Glomerular visceral epithelial cell (primary cell): ENCODE measurements around the gene DLGAP3.

ENCODE experiments used
- DNase-seq: peaks from one replicate; pipeline ENCODE4 v3.0.0-alpha.2; 2016; ENCODE audit errors: extremely low spot score

The DLGAP3 gene

GRCh38 chr1:34865981-34866761 is 63.3 kb downstream of the DLGAP3 start:
- DNase-seq, result peak; percentile 76

- no peak for DNase-seq
Observed at GRCh38 chr1:34865573-34865972, 63.9 kb downstream of the DLGAP3 start.

GRCh38 chr1:34864759-34865158 is 64.7 kb downstream of the DLGAP3 start:
- DNase-seq, result no peak

GRCh38 chr1:34863501-34863900 is 65.9 kb downstream of the DLGAP3 start:
- no peak for DNase-seq

GRCh38 chr1:34859446-34860200 is 69.8 kb downstream of the DLGAP3 start, which contains the start of gene SMIM12:
SMIM12 (minus strand) TSS chr1:34859749; CDS start chr1:34855977, 3,772 bp downstream.
- DNase-seq, result peak; percentile 93

GRCh38 chr1:34858901-34859445 is 70.5 kb downstream of the DLGAP3 start:
- peak; percentile 13 for DNase-seq

- no peak for DNase-seq
Observed at GRCh38 chr1:34856697-34857096, 72.8 kb downstream of the DLGAP3 start.

GRCh38 chr1:34852677-34853217 is 76.7 kb downstream of the DLGAP3 start:
- DNase-seq, result peak; percentile 93

- peak; percentile 50 for DNase-seq
Observed at GRCh38 chr1:34851431-34852105, 77.9 kb downstream of the DLGAP3 start.

- DNase-seq, result no peak
Observed at GRCh38 chr1:34850382-34850781, 79.1 kb downstream of the DLGAP3 start.

GRCh38 chr1:34847094-34847493 is 82.4 kb downstream of the DLGAP3 start:
- DNase-seq, result no peak

GRCh38 chr1:34846265-34846664 is 83.2 kb downstream of the DLGAP3 start:
- no peak for DNase-seq

GRCh38 chr1:34845131-34845901 is 84.1 kb downstream of the DLGAP3 start:
- DNase-seq, result no peak

GRCh38 chr1:34844252-34844634 is 85.2 kb downstream of the DLGAP3 start:
- no peak for DNase-seq

- no peak for DNase-seq
Observed at GRCh38 chr1:34843392-34844251, 85.8 kb downstream of the DLGAP3 start.

- DNase-seq, result no peak
Observed at GRCh38 chr1:34842952-34843371, 86.5 kb downstream of the DLGAP3 start.

GRCh38 chr1:34842073-34842472 is 87.4 kb downstream of the DLGAP3 start:
- no peak for DNase-seq

GRCh38 chr1:34840426-34840825 is 89.0 kb downstream of the DLGAP3 start:
- DNase-seq, result no peak

- no peak for DNase-seq
Observed at GRCh38 chr1:34839526-34840305, 89.7 kb downstream of the DLGAP3 start.
